Mucosa of descending colon (tissue), 3 donors: ENCODE measurements around the gene AMBRA1. TPM values are rescaled to one million over a fixed set of nuclear protein-coding genes. Genes with fewer than 3 reads are reported as not detected.

Source experiments
- ATAC-seq: fragments of 200-7000 bp; cut with Tn5 transposase; one replicate; pipeline ENCODE4 v1.9.1; 2020; ENCODE audit warnings: mild to moderate bottlenecking, moderate library complexity
- DNase-seq, 3 donors: peaks; one replicate each; pipeline ENCODE4 v3.0.0-alpha.2; 2020
- H3K36me3 ChIP-seq: fragments of 200-600 bp; one replicate; pipeline ENCODE4 v1.8.0; 2021; ENCODE audit warnings: low read depth, mild to moderate bottlenecking
- H3K4me1 ChIP-seq: fragments of 200-600 bp; one replicate; pipeline ENCODE4 v1.8.0; 2021; ENCODE audit warnings: low read depth, mild to moderate bottlenecking
- H3K4me3 ChIP-seq: fragments of 200-600 bp; one replicate; pipeline ENCODE4 v1.8.0; 2021; ENCODE audit warnings: mild to moderate bottlenecking
- H3K9me3 ChIP-seq: fragments of 200-600 bp; one replicate; pipeline ENCODE4 v1.8.0; 2021; ENCODE audit warnings: mild to moderate bottlenecking
- intact Hi-C, 2 donors: fragments of 100-400 bp; cut with DNase I in 1 of 2; cut with micrococcal nuclease in 1 of 2; formaldehyde crosslinking; loops; one replicate each; pipeline versions ENCODE4 v1.11.0 to v1.11.1; 2022; cut with DNase I, micrococcal nuclease
- total RNA-seq, 3 donors: library from RNA; stranded (reverse); fragmentation: NEBNext Ultra II Directional in 2 of 3; extraction: Animal tissue kit (Norgen Biotek cat#: 25700) in 2 of 3; gene quantifications; one replicate each; pipeline versions ENCODE4 v1.2.1 to v1.2.4, GENCODE V29; 2021 to 2023
- TF ChIP-seq, protein P1 (sequence below): fragments of 200-600 bp; IDR thresholded peaks from one replicate; pipeline ENCODE4 v1.8.0; 2022; ENCODE audit warnings: antibody characterized with exemption, mild to moderate bottlenecking
- donor health status: DM: no; HTN: no; CAD: no; lungs with moderate emphysema.
- donor health status: DM: no; HTN: no; CAD: no.
- donor health status: DM: no; HTN: yes; CAD: no.

AMBRA1 gene
- total RNA-seq, 3 donors from 2014 or later, result 42.0 to 46.7 (median 45.2) TPM

DNA sequence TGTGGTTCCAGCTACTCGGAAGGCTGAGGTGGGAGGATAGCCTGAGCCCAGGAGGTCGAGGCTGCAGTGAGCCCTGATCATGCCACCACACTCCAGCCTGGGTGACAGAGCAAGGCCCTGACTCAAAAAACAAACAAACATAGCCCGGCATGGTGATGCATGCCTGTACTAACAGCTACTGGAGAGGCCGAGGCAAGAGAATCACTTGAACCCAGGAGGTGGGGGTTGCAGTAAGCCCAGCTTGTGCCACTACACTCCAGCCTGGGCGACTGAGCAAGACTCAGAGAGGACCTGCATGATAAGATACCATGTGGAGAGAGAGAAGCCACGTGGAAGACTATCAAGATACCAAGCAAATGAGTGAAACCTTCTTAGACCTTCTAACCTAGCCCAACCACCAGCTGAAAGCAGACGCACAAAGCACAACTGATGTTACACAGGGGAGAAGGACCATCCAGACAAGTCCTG lies 36.1 kb downstream of the AMBRA1 start:
- H3K36me3 ChIP-seq, result no peaks in the 10 kb centered on the region
- no peak overlapping the region for H3K4me3 ChIP-seq
- no peak for DNase-seq
- H3K4me1 ChIP-seq, result peaks cover 56% of the 10 kb centered on the region
- no peaks in the 10 kb centered on the region for H3K9me3 ChIP-seq
- intact Hi-C loops, result no loop called here
- no peak for ATAC-seq
- TF ChIP-seq, protein P1, sequence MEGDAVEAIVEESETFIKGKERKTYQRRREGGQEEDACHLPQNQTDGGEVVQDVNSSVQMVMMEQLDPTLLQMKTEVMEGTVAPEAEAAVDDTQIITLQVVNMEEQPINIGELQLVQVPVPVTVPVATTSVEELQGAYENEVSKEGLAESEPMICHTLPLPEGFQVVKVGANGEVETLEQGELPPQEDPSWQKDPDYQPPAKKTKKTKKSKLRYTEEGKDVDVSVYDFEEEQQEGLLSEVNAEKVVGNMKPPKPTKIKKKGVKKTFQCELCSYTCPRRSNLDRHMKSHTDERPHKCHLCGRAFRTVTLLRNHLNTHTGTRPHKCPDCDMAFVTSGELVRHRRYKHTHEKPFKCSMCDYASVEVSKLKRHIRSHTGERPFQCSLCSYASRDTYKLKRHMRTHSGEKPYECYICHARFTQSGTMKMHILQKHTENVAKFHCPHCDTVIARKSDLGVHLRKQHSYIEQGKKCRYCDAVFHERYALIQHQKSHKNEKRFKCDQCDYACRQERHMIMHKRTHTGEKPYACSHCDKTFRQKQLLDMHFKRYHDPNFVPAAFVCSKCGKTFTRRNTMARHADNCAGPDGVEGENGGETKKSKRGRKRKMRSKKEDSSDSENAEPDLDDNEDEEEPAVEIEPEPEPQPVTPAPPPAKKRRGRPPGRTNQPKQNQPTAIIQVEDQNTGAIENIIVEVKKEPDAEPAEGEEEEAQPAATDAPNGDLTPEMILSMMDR, result no peak

- peaks cover 47% of the 10 kb centered on the region for H3K4me1 ChIP-seq
- no peaks in the 10 kb centered on the region for H3K36me3 ChIP-seq
- TF ChIP-seq, protein P1, result no peak
- ATAC-seq (peak; percentile 23), DNase-seq (no peak)
- intact Hi-C loops, result no loop called here
- no peak overlapping the region for H3K4me3 ChIP-seq
- H3K9me3 ChIP-seq, result no peaks in the 10 kb centered on the region
Observed at GRCh38 chr11:46555267-46556054, 38.4 kb downstream of the AMBRA1 start.

GRCh38 chr11:46554213-46555147 lies 39.3 kb downstream of the AMBRA1 start:
- ATAC-seq (peak; percentile 91), DNase-seq (peak in 1 of 3 donors; percentile 30)
- Histone ChIP-seq H3K36me3 (no peaks in the 10 kb centered on the region), H3K4me1 (peaks cover 39% of the 10 kb centered on the region), H3K9me3 (no peaks in the 10 kb centered on the region), H3K4me3 (no peak overlapping the region)
- intact Hi-C loops, result no loop called here
- TF ChIP-seq, protein P1, result no peak

DNA sequence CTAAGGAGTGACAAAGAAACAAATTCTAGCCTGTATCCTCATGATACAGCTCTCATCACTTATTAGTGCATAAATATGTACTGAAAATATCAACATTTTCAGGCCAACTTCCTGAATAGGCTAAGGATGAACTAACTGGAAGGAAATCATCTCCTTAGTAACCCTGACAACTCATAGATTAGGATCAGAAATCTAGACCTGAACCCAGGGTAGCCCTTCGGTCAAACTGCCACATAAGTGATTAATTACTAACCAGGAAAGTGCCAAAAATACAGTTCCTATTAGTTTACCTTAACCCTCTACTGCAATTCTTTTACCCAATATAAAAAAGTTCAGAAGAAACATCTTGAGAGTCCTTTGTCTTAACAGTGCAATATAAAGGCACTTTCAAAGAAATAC lies 40.0 kb downstream of the AMBRA1 start:
- no peaks in the 10 kb centered on the region for H3K36me3 ChIP-seq
- H3K9me3 ChIP-seq, result no peaks in the 10 kb centered on the region
- H3K4me3 ChIP-seq, result no peak overlapping the region
- intact Hi-C loops, result no loop called here
- DNase-seq (no peak), ATAC-seq (peak; percentile 60)
- TF ChIP-seq, protein P1, result no peak
- H3K4me1 ChIP-seq, result peaks cover 39% of the 10 kb centered on the region

DNA sequence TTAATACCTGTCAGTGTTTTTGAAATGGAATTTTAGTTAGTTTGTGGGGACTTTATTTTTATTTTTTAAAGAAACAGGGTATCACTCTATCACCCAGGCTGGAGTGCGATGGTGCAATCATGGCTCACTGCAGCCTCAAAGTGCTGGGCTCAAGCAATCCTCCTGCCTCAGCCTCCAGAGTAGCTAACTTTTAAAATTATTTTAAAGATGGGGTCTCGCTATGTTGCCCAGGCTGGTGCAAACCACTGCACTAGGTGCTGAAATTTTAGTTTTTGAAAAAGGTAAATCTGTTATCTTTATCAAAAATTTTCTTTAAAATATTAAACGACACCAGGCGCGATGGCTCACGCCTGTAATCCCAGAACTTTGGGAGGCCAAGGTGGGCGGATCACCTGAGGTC lies 42.6 kb downstream of the AMBRA1 start:
- H3K36me3 ChIP-seq, result no peaks in the 10 kb centered on the region
- no peaks in the 10 kb centered on the region for H3K9me3 ChIP-seq
- DNase-seq (no peak), ATAC-seq (no peak)
- TF ChIP-seq, protein P1, result no peak
- H3K4me1 ChIP-seq, result peaks cover 34% of the 10 kb centered on the region
- intact Hi-C loops, result no loop called here
- no peak overlapping the region for H3K4me3 ChIP-seq
